ENCODE measurements around the gene JARID2. TPM values are rescaled to one million over a fixed set of nuclear protein-coding genes. Genes with fewer than 3 reads are reported as not detected.

JARID2 gene
- total and polyA plus RNA-seq, 10 of the 15 experiments (the other 5 are each of a cell fraction or from before 2014, with no cell fraction given): 4.2 to 21.6 (median 11.7) TPM

DNA sequence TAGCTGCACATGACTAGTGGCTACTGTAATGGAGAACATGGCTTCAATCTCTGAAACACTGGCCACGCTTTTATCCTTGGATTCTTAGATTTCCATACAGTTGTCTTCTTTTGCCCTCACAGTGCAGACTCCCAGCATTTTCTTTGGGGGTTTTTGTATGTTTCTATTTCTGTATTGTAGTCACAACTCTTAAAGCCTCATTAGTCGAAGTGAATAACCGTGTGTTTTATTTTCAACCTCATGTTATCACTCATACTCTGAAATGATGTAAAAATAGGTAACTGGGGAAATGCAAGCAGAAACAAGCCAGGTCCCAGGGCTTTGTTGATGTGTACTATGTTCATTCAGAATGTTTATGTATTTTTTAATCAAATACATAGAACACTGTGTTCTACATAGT, 162.9 kb downstream of the JARID2 start (continued):
- TF ChIP-seq CREM (IDR thresholded peaks at IDR 0.05; ENCODE audit: low read depth): peak; percentile 75; the same call in 1 of the 2 replicates
- TF ChIP-seq ZNF274 (IDR thresholded peaks at IDR 0.05; ENCODE audit: insufficient read depth, insufficient read length): no peak
- no peak for TF ChIP-seq SRF (IDR thresholded peaks at IDR 0.05; ENCODE audit: low read depth in 2 of 2, low read length in 2 of 2)
- no peak for TF ChIP-seq RAD21 (IDR thresholded peaks at IDR 0.05; ENCODE audit: insufficient read depth, low read depth, low read length)
- no peak for TF ChIP-seq CEBPB (IDR thresholded peaks at IDR 0.05; ENCODE audit: borderline replicate concordance in 1 of 2, low read depth in 2 of 2, low read length in 2 of 2)
- peak; percentile 78 for TF ChIP-seq ATF7 (IDR thresholded peaks at IDR 0.05; ENCODE audit: low read depth)
- TF ChIP-seq, protein P1, sequence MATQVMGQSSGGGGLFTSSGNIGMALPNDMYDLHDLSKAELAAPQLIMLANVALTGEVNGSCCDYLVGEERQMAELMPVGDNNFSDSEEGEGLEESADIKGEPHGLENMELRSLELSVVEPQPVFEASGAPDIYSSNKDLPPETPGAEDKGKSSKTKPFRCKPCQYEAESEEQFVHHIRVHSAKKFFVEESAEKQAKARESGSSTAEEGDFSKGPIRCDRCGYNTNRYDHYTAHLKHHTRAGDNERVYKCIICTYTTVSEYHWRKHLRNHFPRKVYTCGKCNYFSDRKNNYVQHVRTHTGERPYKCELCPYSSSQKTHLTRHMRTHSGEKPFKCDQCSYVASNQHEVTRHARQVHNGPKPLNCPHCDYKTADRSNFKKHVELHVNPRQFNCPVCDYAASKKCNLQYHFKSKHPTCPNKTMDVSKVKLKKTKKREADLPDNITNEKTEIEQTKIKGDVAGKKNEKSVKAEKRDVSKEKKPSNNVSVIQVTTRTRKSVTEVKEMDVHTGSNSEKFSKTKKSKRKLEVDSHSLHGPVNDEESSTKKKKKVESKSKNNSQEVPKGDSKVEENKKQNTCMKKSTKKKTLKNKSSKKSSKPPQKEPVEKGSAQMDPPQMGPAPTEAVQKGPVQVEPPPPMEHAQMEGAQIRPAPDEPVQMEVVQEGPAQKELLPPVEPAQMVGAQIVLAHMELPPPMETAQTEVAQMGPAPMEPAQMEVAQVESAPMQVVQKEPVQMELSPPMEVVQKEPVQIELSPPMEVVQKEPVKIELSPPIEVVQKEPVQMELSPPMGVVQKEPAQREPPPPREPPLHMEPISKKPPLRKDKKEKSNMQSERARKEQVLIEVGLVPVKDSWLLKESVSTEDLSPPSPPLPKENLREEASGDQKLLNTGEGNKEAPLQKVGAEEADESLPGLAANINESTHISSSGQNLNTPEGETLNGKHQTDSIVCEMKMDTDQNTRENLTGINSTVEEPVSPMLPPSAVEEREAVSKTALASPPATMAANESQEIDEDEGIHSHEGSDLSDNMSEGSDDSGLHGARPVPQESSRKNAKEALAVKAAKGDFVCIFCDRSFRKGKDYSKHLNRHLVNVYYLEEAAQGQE (IDR thresholded peaks at IDR 0.05; ENCODE audit: low read depth, low read length): no peak
- TF ChIP-seq POLR2A (IDR thresholded peaks at IDR 0.05; ENCODE audit: low read depth, low read length): no peak
- TF ChIP-seq, protein P2, sequence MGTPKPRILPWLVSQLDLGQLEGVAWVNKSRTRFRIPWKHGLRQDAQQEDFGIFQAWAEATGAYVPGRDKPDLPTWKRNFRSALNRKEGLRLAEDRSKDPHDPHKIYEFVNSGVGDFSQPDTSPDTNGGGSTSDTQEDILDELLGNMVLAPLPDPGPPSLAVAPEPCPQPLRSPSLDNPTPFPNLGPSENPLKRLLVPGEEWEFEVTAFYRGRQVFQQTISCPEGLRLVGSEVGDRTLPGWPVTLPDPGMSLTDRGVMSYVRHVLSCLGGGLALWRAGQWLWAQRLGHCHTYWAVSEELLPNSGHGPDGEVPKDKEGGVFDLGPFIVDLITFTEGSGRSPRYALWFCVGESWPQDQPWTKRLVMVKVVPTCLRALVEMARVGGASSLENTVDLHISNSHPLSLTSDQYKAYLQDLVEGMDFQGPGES (IDR thresholded peaks at IDR 0.05): no peak
- TF ChIP-seq, protein P3, sequence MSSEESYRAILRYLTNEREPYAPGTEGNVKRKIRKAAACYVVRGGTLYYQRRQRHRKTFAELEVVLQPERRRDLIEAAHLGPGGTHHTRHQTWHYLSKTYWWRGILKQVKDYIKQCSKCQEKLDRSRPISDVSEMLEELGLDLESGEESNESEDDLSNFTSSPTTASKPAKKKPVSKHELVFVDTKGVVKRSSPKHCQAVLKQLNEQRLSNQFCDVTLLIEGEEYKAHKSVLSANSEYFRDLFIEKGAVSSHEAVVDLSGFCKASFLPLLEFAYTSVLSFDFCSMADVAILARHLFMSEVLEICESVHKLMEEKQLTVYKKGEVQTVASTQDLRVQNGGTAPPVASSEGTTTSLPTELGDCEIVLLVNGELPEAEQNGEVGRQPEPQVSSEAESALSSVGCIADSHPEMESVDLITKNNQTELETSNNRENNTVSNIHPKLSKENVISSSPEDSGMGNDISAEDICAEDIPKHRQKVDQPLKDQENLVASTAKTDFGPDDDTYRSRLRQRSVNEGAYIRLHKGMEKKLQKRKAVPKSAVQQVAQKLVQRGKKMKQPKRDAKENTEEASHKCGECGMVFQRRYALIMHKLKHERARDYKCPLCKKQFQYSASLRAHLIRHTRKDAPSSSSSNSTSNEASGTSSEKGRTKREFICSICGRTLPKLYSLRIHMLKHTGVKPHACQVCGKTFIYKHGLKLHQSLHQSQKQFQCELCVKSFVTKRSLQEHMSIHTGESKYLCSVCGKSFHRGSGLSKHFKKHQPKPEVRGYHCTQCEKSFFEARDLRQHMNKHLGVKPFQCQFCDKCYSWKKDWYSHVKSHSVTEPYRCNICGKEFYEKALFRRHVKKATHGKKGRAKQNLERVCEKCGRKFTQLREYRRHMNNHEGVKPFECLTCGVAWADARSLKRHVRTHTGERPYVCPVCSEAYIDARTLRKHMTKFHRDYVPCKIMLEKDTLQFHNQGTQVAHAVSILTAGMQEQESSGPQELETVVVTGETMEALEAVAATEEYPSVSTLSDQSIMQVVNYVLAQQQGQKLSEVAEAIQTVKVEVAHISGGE (CRISPR knock-in tag; IDR thresholded peaks at IDR 0.05): no peak
- no peak for TF ChIP-seq LARP7 (IDR thresholded peaks at IDR 0.05)
- no peak for TF ChIP-seq ASH2L (IDR thresholded peaks at IDR 0.05; ENCODE audit: borderline replicate concordance, low read depth)
- TF ChIP-seq TAF1 (IDR thresholded peaks at IDR 0.05; ENCODE audit: borderline replicate concordance, low read depth, low read length): no peak
- no peak for TF ChIP-seq TARDBP (IDR thresholded peaks at IDR 0.05; ENCODE audit: borderline replicate concordance)
- no peak for TF ChIP-seq SMC3 (IDR thresholded peaks at IDR 0.05; ENCODE audit: borderline replicate concordance, low read length)
- TF ChIP-seq CBFB (IDR thresholded peaks at IDR 0.05; ENCODE audit: low read depth): no peak
- TF ChIP-seq SIX5 (IDR thresholded peaks at IDR 0.05; ENCODE audit: low read depth, low read length, severe bottlenecking): no peak
- no peak for TF ChIP-seq RCOR1 (conservative IDR thresholded peaks at IDR 0.05; ENCODE audit: low read depth, low read length)
- no peak for TF ChIP-seq BCL3 (IDR thresholded peaks at IDR 0.05; ENCODE audit: borderline replicate concordance, insufficient read depth, low read depth, low read length, poor library complexity, severe bottlenecking)
- TF ChIP-seq SREBF1 (IDR thresholded peaks at IDR 0.05; ENCODE audit: low read length): no peak
